NCI-H2171 (cell line): ENCODE measurements around the gene POU3F2.

Experiments
- DNase-seq: peaks from one replicate; lab custom pipeline; 2025; lab: John Stamatoyannopoulos, UW

Gene POU3F2

DNA sequence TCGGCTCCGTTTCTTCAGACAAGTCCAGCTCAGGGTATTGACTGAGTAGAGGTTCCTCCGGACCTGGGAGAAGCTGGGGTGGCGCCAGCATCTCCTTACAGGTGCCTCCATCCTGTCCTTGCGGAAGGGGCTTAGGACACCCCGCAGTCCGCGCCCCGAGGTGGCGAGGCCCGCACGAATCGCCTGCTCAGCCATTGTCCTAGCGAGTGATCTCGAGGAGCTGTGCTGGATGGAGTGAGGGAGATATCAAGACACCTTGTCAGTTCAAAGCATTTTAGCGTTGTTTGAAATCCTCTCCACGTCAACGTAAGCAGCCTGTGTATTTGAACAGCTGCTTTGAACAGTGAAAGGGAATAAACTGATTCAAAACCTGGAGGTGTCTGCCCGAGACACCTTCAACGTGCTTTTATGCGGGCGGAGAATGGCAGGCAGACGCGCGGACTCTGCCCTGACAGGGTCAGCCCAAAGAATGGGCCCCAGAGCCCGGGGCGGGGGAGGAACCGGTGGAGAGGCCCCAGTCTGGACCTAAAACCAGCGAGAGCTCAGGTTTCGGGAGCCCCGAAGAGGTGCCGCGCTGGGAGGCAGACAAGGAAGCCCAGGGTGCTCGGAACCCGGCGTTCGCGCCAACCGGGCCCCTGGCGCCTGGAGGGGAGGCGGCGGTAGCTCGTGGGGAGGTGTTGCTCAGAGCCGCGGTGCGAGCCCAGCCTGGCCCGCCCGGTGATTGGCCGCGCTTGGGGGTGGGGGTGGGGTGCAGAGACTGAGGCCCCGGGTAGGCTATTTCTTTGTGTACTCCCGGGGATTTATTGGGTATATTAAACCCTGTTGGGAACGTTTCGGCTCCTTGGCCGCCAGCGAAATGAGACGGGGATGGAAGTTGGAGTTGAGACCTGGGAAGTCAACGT lies 3.1 kb upstream of the POU3F2 start:
- DNase-seq = no peak

- no peak for DNase-seq
Measured at GRCh38 chr6:98831959-98832283, 2.5 kb upstream of the POU3F2 start.

DNA sequence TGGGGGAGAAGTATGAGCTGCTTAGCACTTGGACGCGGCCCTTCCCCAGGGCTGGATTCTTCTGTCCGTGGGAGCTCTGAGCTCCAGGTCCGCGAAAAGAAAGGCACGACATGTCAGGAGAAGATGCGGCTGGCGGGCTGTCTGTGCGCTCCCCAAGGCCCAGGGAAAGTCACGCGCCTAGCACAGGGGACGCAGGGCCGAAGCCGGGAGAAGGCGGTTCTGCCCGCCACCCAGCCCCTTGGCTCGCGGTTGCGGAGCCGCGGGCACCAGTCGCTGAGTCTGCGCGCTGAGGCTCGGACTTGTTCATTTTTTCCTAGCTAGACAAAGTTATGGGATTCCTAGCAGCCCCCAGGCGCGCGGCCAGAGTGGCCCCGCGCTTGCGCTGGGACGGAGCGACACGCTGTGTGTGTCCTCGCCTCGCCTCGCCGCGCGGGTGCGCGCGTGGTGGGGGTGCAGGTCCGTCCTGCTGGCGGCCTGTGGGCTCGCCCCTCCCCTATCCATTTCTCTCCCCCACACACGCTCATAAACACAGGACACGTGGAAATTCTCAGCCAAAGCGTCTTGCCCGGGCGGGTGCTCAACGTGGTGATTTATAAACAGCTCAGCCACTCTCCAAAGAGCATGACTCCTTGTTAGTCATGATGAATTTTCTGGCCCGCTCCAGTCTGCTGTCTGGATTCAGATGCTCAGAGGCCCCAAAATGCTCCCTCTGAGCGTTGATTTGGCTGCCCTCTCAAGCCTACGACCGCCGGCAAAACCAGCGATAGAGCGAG lies 1.9 kb upstream of the POU3F2 start:
- DNase-seq = no peak

DNA sequence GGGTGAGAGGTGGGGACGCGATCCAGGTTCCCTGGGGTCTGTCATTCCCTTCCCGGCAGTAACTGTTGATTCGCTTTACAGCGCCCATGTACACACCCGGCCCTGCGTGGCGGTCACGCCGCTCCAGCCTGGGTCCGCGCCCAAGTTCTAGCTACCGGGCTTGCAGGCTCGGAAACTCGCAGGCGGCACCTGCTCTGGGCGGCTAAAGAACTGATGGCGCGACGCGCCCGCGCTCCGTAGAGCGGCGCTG lies 1.4 kb upstream of the POU3F2 start:
- DNase-seq = no peak

GRCh38 chr6:98833307-98834059 lies 891 bp upstream of the POU3F2 start:
- peak; percentile 24 for DNase-seq

GRCh38 chr6:98835149-98836024 lies 1.0 kb downstream of the POU3F2 start:
- DNase-seq = no peak

DNA sequence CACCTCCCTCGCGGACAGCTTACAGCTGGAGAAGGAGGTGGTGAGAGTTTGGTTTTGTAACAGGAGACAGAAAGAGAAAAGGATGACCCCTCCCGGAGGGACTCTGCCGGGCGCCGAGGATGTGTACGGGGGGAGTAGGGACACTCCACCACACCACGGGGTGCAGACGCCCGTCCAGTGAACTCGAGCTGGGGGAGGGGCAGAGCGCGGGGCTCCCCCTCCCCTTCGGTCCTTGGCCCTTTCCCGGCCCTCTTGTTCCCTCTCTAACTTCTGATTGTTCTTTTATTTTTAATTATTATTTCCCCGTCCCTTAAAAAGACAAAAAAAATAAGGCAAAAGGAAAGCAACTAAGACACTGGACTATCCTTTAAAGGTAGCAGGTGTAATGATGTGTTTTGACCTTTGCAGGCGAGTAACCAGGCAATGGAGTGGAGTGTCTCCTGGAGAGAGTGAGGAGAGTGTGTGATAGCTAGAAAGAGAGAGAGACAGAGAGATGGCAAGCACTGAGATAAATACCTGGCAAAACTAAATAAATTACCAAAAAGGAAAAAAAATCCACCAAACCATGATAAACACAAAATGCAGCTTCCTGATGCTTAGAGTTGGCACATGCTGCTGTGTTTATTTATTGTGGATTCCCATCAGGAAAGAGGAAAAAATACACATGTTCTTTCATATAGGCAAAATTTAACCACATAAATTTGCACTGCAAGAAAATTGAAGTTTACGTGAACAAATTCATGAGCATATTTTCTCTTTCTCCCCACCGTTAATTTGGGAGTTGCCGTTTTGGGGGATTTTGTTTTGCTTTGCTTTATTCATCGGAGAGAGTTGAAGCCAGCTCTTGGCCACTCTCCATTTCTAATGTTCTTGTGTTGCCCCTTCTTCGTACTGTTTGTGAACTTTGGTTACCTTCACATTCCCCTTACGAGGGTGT lies 1.9 kb downstream of the POU3F2 start:
- no peak for DNase-seq

DNA sequence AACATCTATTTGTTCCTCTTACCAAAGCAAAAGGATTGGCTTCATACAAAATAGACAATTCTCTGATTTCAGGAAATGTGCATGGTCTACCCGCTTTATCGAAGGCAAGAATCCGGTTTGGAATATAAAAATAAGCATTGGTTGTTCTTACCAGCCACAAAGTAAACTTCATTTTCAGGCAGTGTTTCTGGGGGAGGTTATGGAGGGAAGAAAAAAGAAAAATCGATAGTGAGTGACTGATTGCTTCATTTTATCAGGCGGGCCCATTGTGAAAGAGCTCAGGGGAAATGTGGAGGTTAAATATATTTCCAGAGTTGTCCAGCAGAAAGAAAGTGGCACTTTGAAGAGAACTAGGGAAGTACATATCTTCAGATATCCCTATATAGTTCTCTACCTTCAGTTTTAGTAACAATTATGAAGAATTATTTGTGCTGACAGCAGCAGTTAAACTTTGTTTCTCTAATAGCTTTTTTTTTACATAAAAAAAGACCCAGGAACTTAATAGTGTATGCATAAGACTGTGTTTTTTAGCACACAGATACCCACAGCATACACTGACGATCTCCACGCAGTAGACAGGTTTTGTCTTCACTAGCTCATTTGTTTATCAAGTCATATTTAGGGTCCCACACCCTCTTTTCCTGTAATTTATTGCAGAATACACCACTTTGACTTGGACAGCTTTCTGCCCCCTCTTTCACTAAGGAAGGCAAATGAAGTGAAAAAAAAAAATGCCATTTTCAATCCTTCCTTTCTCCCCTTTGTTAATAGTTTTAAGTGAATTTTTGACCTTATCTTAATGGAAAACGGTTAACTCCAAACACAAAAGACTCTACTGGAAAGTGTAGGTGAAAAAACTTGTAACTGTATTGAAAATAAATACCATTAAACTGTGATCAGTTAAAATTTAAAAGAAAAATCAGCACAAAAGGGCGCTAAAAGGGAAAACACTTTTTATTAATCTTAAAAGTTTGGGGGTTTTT lies 2.9 kb downstream of the POU3F2 start:
- no peak for DNase-seq

DNA sequence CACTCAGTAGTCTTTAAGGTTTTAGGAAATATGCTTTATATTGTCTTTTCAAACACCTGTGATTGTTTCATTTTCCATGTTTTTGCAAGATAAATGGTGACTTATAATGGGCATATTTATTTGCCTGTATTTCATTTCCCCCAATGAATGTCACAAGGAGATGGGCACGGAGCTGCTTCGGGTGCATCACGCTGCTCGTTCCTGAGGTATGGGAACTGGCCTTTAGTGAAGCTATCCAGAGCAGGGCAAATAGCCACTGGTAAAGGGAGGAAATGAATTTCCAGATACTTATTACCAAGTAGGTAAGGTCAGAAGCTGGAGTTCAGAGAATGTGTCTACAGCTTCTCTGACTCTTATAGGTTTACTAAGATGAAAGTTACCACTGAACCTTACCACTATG lies 3.7 kb downstream of the POU3F2 start:
- DNase-seq = no peak

DNA sequence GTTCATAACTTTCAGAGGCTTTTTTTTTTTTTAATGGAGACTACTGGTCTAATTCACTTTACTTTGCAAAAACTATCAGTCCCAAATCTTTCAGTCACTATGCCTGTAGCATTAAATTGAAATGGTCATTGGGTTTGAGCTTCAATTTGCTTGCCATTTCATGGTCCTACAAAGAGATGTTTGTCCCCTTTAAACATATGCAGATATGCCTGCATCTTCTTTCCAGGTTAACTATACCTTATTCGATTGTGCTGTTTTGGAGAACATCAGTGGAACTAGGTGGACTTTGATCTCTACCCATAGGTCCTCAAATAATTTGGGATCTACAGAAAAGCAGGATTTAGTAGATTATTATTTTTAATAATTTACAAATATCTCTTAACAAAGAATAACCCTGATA lies 4.6 kb downstream of the POU3F2 start:
- no peak for DNase-seq

DNA sequence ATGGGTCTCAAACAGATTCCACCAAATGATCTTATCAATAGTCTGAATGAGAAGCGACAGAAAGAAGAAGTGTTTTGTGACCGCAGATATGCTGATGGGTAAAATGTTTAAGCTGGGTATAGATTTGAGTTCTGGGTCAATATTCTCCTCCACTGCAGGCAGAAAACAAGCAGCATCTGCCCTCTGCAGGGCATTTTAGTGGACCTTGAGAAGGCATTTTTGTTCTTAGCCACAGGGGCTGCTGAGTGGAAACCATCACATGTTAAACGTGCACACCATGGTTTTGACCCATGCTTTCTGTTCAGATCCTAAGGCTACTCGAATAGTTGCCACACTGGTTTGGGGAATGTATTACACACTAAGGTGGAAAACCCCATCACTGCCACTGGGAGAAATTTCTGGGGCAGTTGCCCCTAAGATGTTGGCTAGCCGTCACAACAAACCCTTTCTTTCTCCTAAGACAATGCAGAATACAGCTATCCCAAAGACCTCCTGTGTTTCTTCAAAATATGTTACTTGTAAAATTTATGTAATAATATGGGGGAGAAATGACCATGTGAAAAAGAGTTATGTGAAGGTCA lies 5.5 kb downstream of the POU3F2 start:
- DNase-seq = no peak

DNA sequence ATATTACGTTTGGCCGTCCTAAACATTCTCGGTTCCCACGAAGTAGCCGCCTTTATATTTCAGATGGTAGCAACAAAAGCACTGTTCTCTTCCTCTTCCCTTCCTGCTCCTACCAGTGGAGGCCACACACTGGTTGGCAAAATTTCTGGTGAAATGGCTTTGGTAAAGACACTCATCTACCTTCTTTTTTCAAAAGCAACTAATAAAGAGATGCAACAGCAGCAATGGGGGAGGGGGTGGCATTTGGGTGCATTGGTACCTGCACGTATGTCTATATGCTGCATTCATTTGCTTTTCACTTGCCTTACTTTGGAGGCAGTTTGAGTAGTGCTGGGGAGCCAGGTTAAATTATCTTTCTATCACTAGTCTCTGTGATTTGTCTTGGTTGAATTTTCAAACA lies 6.0 kb downstream of the POU3F2 start:
- no peak for DNase-seq

DNA sequence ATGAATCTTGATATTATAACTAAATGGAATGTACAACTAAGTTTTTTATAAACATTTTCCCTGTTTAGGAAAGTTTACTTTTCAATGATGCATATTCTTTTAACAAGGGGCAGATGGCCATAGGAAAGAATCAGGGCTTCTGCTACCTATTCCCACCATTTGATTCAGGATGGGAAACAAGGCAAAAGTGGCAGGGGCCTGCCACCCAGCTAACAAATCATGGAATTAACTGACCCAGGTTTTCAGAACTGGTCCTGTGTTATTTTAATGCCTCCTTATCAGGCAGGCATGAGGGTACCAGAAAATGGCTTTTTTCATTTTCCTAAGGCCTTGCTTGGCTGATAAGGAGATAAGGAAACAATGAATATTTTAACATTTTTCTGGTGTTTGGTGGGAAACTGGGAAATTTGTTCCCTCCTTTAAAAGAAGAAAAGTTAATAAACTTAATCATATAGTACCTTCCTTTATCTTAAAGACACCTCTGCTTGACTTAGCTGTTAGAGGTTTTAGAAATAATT lies 6.7 kb downstream of the POU3F2 start:
- DNase-seq = no peak

- DNase-seq = no peak
Measured at GRCh38 chr6:98841621-98842341, 7.4 kb downstream of the POU3F2 start.

DNA sequence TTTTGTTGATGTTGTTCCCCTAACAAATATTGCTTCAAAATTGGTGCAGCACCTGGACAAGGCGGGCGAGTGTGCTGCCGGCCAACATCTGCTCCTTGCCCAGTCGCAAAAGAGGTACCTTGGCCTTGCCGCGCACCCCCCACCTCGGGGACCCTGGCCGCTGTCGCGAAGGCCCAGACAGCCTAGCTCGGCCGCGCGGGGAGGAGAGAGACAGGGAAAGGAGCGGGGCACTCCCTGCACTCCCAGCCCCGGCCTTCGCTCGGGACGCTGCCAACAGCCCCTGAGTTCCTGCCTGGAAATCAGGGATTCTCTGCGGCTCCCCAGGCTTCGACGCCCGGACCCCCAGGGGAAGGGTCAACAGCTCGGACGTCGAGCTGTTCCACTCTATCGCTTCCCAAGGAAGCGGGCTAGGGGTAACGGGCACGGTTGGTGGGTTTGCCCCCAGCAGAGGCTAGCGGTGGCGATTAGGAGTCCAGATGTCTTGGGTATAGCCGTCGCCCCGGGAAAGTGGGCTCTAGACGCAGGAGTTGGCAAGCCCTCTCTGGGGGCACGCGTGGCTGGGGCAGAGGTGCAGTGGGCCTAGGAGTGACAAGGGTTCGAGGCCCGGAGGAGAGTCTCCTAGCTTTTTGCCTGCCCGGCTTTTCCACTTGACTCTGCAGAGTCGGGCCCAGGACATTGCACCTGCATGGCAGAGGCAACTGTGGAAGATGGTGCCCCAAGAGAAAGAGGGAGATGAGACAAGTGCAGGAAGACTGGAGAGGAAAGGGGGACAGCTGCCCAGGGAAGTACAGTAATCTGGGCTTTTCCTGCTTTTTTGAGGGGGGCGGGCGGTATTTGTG lies 8.2 kb downstream of the POU3F2 start:
- no peak for DNase-seq

- DNase-seq = no peak
Measured at GRCh38 chr6:98843271-98844243, 9.2 kb downstream of the POU3F2 start.
